RWPE2 (cell line): ENCODE measurements around the gene FAM219A.

Source experiments
- ATAC-seq: fragments of 200-7000 bp; cut with Tn5 transposase; 3 replicates; pipeline ENCODE4 v1.9.1; 2021; ENCODE audit warnings: low read depth
- DNase-seq: peaks from one replicate; pipeline ENCODE4 v3.0.0-alpha.2; 2020; ENCODE audit warnings: low spot score
- H3K27ac ChIP-seq: fragments of 450-650 bp; 2 replicates; pipeline ENCODE4 v1.5.1; 2017; ENCODE audit warnings: mild to moderate bottlenecking; ENCODE audit not compliant: poor library complexity, severe bottlenecking
- H3K27me3 ChIP-seq: fragments of 250-450 bp; sonication (Bioruptor Pico); 2 replicates; pipeline ENCODE4 v1.5.1; 2021; ENCODE audit warnings: mild to moderate bottlenecking, moderate library complexity; ENCODE audit not compliant: insufficient read depth, poor library complexity, severe bottlenecking
- H3K36me3 ChIP-seq: fragments of 250-450 bp; sonication (Bioruptor Pico); 2 replicates; pipeline ENCODE4 v1.5.1; 2020; ENCODE audit warnings: low read depth, mild to moderate bottlenecking, moderate library complexity
- H3K4me1 ChIP-seq: fragments of 250-450 bp; sonication (Bioruptor Pico); 2 replicates; pipeline ENCODE4 v1.5.1; 2021; ENCODE audit warnings: mild to moderate bottlenecking, moderate library complexity; ENCODE audit not compliant: insufficient read depth, poor library complexity, severe bottlenecking
- H3K4me3 ChIP-seq: fragments of 250-450 bp; sonication (Bioruptor Pico); 2 replicates; pipeline ENCODE4 v1.5.1; 2021; ENCODE audit warnings: mild to moderate bottlenecking, moderate library complexity; ENCODE audit not compliant: severe bottlenecking
- H3K9me3 ChIP-seq: fragments of 250-450 bp; sonication (Bioruptor Pico); 2 replicates; pipeline ENCODE4 v1.5.1; 2021; ENCODE audit warnings: mild to moderate bottlenecking, moderate library complexity; ENCODE audit not compliant: severe bottlenecking
- TF ChIP-seq, protein P1 (sequence below): fragments of 450-650 bp; IDR thresholded peaks from one replicate; pipeline ENCODE4 v1.5.1; 2017; ENCODE audit warnings: mild to moderate bottlenecking, moderate library complexity; ENCODE audit not compliant: poor library complexity, severe bottlenecking

FAM219A gene

DNA sequence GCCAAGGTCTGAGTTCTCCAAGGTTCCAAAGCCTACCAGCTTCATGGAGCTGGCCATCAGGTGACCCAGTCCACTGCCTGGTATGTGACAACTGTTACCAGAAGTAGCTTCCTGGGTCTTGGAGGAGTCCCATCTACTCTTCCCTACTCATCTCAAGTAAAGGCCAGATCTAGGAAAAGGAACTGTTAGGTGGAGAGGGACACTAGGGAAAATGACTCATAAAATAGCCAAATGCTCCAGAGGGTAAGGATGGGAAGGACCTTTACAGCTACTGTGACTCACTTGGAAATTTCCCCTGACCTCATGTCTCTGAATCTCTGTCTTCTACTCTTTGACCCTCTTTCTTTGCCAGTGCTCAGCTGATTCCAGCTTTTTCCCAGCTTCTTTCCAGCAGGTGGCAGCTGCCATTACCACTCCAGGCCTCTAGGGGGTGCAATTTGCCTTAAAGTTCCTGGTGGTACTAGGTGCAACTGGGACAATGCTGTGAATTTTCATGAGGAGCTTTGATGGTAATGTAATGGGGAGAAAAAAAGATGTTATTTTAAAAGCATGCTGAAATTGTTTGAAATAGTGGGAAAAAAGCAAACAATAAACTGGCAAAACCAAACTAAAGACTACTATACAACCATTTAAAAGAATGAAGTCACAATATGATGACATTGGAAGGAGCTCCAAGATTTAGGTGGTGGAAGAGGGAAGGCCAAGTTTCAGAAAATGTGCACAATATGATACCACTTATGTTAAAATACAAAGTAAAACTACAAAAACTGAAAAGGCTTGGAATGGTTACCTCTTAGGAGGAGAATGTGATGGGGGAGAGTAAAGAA, 54.6 kb downstream of the FAM219A start:
- H3K4me3 ChIP-seq = no peak overlapping the region
- TF ChIP-seq, protein P1, sequence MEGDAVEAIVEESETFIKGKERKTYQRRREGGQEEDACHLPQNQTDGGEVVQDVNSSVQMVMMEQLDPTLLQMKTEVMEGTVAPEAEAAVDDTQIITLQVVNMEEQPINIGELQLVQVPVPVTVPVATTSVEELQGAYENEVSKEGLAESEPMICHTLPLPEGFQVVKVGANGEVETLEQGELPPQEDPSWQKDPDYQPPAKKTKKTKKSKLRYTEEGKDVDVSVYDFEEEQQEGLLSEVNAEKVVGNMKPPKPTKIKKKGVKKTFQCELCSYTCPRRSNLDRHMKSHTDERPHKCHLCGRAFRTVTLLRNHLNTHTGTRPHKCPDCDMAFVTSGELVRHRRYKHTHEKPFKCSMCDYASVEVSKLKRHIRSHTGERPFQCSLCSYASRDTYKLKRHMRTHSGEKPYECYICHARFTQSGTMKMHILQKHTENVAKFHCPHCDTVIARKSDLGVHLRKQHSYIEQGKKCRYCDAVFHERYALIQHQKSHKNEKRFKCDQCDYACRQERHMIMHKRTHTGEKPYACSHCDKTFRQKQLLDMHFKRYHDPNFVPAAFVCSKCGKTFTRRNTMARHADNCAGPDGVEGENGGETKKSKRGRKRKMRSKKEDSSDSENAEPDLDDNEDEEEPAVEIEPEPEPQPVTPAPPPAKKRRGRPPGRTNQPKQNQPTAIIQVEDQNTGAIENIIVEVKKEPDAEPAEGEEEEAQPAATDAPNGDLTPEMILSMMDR = peak; percentile 94
- no peak for DNase-seq
- no peak overlapping the region for H3K27ac ChIP-seq
- H3K9me3 ChIP-seq = no peaks in the 10 kb centered on the region
- no peaks in the 10 kb centered on the region for H3K27me3 ChIP-seq
- H3K36me3 ChIP-seq = peaks cover 7% of the 10 kb centered on the region
- H3K4me1 ChIP-seq = no peaks in the 10 kb centered on the region
- ATAC-seq = peak; percentile 63

DNA sequence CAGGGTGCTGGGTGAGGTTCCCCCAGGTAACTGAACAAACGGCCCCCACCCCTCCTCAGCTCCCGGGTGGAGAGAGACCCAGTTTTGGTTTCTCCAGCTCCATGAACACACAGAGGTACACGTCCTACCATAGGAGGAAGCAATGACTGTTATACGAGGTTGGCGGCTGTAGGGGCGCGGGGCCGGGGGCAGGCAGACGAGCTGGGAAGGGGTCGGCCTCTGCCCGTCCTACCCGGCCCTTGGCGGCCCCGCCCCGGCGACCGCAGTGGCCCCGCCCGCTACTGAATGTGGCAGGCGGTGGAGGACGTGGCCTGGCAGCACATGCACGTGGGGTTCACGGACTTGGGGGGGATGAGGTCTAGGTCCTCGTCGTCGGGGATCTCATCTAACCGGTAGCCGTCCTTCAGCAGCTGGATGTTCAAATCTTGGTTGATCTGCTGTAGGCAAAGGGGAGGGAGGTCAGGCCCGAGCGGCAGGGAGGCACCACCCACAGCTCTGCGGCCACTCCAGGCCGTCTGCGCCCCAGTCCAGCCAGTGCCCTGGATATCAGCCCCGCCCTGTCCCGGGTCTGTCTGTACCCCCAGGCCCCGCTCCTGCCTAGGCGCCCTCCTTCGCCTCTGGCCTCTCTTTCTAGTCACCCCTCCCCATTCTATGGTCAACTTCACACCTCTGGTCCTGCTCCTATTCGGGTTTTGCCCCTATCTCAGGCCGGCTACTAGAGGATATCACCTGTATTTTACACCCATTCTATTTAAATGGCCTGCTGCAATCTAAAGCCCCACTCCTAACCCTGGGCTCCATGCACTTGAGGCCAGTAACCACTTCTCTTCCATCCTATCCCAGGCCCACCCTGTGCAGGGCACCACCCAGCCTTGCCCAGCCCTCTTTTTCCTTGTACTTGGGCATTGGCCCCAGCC, 57.4 kb downstream of the FAM219A start:
- TF ChIP-seq, protein P1 = no peak
- DNase-seq = no peak
- no peak for ATAC-seq
- no peaks in the 10 kb centered on the region for H3K4me1 ChIP-seq
- H3K27me3 ChIP-seq = no peaks in the 10 kb centered on the region
- H3K4me3 ChIP-seq = no peak overlapping the region
- no peaks in the 10 kb centered on the region for H3K9me3 ChIP-seq
- peaks cover 7% of the 10 kb centered on the region for H3K36me3 ChIP-seq
- no peak overlapping the region for H3K27ac ChIP-seq

DNA sequence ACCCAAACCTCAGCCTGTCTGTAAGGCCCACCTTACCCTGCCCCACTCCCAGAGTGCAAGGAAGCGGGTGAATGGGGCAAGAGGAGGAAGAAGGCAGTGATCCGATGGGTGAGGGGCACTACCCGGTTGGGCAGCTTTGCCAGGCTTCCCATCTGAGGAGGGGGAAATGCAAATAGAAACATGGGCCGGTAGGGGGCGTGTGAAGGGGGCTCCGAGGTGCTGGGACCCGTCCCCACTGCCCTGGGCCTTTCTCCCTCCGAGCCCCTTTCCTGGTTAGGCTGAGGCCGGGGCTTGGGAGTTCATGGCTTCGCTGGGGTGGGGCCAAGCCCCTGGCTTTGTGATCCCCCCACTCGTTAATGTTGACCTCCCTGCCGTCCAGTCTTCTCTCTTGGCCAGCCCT, 58.1 kb downstream of the FAM219A start:
- ATAC-seq (no peak), DNase-seq (no peak)
- Histone ChIP-seq H3K27me3 (no peaks in the 10 kb centered on the region), H3K4me1 (no peaks in the 10 kb centered on the region), H3K4me3 (no peak overlapping the region), H3K27ac (no peak overlapping the region), H3K9me3 (no peaks in the 10 kb centered on the region), H3K36me3 (peaks cover 7% of the 10 kb centered on the region)
- TF ChIP-seq, protein P1 = no peak

DNA sequence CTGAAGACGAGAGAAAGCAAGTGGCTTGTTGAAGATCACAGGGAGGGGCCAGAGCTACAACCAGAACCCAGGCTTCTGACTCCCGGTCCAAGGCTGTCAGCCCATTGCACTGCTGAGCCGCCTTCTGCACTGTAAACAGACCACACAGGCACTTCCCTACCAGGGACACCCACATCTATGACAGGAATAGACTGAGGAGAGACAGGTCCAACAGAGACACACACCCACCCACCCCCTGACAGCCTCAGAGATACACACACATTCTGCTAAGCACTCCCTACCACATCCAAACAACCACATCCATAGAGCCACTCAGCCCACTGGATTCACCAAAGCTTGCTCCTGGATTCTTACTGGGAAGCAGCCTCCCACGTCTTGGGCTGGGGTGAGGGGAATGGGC, 58.6 kb downstream of the FAM219A start:
- Histone ChIP-seq H3K4me3 (no peak overlapping the region), H3K4me1 (no peaks in the 10 kb centered on the region), H3K36me3 (peaks cover 7% of the 10 kb centered on the region), H3K27ac (no peak overlapping the region), H3K9me3 (no peaks in the 10 kb centered on the region), H3K27me3 (no peaks in the 10 kb centered on the region)
- TF ChIP-seq, protein P1 = no peak
- ATAC-seq (no peak), DNase-seq (no peak)
